WTC11 (cell line): ENCODE data around the gene RETSAT.

Experiments
- GRHL2 ChIP-seq: fragments of 250-450 bp; sonication (Bioruptor Pico); IDR thresholded peaks from 2 replicates; pipeline ENCODE4 v1.8.0; 2022; ENCODE audit warnings: mild to moderate bottlenecking, moderate library complexity; ENCODE audit not compliant: insufficient replicate concordance, severe bottlenecking
- TEAD4 ChIP-seq: sonication (generic); formaldehyde crosslinking; IDR thresholded peaks from 2 replicates; pipeline ENCODE4 v1.8.0; 2022; ENCODE audit warnings: mild to moderate bottlenecking, missing genetic modification reagents
- ZNF317 ChIP-seq: sonication (generic); formaldehyde crosslinking; IDR thresholded peaks from 2 replicates; pipeline ENCODE4 v1.8.1; 2023; ENCODE audit warnings: low read depth, mild to moderate bottlenecking, moderate library complexity, missing genetic modification reagents, borderline replicate concordance
- TF ChIP-seq, protein P1 (sequence below): fragments of 200-600 bp; IDR thresholded peaks from 2 replicates; pipeline ENCODE4 v1.8.0; 2022; ENCODE audit warnings: antibody characterized with exemption
- TF ChIP-seq, protein P2 (sequence below): sonication (generic); formaldehyde crosslinking; IDR thresholded peaks from 2 replicates; pipeline ENCODE4 v1.8.1; 2023; ENCODE audit warnings: mild to moderate bottlenecking, missing genetic modification reagents
- TF ChIP-seq, protein P3 (sequence below): sonication (generic); formaldehyde crosslinking; IDR thresholded peaks from 2 replicates; pipeline ENCODE4 v1.8.1; 2023; ENCODE audit warnings: mild to moderate bottlenecking, missing genetic modification reagents, borderline replicate concordance
- TF ChIP-seq, protein P4 (sequence below): sonication (generic); formaldehyde crosslinking; IDR thresholded peaks from 2 replicates; pipeline ENCODE4 v1.8.1; 2022; ENCODE audit warnings: low read depth, mild to moderate bottlenecking, moderate library complexity, missing genetic modification reagents, borderline replicate concordance
- TF ChIP-seq, protein P5 (sequence below): sonication (generic); formaldehyde crosslinking; IDR thresholded peaks from 2 replicates; pipeline ENCODE4 v1.8.1; 2022; ENCODE audit warnings: mild to moderate bottlenecking, moderate library complexity, missing genetic modification reagents
- TF ChIP-seq, protein P6 (sequence below): sonication (generic); formaldehyde crosslinking; IDR thresholded peaks from 2 replicates; pipeline ENCODE4 v1.8.0; 2022; ENCODE audit warnings: mild to moderate bottlenecking, missing genetic modification reagents
- TF ChIP-seq, protein P7 (sequence below): sonication (generic); formaldehyde crosslinking; IDR thresholded peaks from 2 replicates; pipeline ENCODE4 v1.8.1; 2023; ENCODE audit warnings: mild to moderate bottlenecking, moderate library complexity, missing genetic modification reagents
- TF ChIP-seq, protein P8 (sequence below): sonication (generic); formaldehyde crosslinking; IDR thresholded peaks from 2 replicates; pipeline ENCODE4 v1.8.1; 2022; ENCODE audit warnings: low read depth, missing genetic modification reagents, borderline replicate concordance

DNA sequence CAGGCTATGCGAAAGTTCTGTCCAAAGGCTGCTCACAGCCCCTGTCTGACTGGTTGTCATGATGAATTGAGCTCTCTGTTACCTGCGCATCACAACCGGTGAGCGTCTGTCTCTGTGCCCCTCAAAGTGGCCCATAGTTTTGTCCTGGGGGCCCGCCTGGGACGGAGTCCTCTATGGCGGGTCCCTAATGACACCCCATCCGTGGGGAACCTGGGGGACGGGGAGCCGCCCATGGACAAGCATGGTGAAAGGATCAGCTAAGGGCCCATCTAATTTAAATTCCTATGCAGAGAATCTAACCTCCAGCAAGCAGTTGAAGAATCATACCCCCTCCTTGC, 714 bp upstream of the RETSAT start:
- TF ChIP-seq, protein P1, sequence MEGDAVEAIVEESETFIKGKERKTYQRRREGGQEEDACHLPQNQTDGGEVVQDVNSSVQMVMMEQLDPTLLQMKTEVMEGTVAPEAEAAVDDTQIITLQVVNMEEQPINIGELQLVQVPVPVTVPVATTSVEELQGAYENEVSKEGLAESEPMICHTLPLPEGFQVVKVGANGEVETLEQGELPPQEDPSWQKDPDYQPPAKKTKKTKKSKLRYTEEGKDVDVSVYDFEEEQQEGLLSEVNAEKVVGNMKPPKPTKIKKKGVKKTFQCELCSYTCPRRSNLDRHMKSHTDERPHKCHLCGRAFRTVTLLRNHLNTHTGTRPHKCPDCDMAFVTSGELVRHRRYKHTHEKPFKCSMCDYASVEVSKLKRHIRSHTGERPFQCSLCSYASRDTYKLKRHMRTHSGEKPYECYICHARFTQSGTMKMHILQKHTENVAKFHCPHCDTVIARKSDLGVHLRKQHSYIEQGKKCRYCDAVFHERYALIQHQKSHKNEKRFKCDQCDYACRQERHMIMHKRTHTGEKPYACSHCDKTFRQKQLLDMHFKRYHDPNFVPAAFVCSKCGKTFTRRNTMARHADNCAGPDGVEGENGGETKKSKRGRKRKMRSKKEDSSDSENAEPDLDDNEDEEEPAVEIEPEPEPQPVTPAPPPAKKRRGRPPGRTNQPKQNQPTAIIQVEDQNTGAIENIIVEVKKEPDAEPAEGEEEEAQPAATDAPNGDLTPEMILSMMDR, result no peak
- TF ChIP-seq, protein P2, sequence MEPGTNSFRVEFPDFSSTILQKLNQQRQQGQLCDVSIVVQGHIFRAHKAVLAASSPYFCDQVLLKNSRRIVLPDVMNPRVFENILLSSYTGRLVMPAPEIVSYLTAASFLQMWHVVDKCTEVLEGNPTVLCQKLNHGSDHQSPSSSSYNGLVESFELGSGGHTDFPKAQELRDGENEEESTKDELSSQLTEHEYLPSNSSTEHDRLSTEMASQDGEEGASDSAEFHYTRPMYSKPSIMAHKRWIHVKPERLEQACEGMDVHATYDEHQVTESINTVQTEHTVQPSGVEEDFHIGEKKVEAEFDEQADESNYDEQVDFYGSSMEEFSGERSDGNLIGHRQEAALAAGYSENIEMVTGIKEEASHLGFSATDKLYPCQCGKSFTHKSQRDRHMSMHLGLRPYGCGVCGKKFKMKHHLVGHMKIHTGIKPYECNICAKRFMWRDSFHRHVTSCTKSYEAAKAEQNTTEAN, result no peak
- TF ChIP-seq GRHL2 (no peak), ZNF317 (no peak), TEAD4 (CRISPR knock-in tag) (no peak)
- TF ChIP-seq, protein P3, sequence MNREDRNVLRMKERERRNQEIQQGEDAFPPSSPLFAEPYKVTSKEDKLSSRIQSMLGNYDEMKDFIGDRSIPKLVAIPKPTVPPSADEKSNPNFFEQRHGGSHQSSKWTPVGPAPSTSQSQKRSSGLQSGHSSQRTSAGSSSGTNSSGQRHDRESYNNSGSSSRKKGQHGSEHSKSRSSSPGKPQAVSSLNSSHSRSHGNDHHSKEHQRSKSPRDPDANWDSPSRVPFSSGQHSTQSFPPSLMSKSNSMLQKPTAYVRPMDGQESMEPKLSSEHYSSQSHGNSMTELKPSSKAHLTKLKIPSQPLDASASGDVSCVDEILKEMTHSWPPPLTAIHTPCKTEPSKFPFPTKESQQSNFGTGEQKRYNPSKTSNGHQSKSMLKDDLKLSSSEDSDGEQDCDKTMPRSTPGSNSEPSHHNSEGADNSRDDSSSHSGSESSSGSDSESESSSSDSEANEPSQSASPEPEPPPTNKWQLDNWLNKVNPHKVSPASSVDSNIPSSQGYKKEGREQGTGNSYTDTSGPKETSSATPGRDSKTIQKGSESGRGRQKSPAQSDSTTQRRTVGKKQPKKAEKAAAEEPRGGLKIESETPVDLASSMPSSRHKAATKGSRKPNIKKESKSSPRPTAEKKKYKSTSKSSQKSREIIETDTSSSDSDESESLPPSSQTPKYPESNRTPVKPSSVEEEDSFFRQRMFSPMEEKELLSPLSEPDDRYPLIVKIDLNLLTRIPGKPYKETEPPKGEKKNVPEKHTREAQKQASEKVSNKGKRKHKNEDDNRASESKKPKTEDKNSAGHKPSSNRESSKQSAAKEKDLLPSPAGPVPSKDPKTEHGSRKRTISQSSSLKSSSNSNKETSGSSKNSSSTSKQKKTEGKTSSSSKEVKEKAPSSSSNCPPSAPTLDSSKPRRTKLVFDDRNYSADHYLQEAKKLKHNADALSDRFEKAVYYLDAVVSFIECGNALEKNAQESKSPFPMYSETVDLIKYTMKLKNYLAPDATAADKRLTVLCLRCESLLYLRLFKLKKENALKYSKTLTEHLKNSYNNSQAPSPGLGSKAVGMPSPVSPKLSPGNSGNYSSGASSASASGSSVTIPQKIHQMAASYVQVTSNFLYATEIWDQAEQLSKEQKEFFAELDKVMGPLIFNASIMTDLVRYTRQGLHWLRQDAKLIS (CRISPR knock-in tag), result no peak
- TF ChIP-seq, protein P4, sequence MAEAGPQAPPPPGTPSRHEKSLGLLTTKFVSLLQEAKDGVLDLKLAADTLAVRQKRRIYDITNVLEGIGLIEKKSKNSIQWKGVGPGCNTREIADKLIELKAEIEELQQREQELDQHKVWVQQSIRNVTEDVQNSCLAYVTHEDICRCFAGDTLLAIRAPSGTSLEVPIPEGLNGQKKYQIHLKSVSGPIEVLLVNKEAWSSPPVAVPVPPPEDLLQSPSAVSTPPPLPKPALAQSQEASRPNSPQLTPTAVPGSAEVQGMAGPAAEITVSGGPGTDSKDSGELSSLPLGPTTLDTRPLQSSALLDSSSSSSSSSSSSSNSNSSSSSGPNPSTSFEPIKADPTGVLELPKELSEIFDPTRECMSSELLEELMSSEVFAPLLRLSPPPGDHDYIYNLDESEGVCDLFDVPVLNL (CRISPR knock-in tag), result no peak
- TF ChIP-seq, protein P5, sequence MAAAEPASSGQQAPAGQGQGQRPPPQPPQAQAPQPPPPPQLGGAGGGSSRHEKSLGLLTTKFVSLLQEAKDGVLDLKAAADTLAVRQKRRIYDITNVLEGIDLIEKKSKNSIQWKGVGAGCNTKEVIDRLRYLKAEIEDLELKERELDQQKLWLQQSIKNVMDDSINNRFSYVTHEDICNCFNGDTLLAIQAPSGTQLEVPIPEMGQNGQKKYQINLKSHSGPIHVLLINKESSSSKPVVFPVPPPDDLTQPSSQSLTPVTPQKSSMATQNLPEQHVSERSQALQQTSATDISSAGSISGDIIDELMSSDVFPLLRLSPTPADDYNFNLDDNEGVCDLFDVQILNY (CRISPR knock-in tag), result no peak
- TF ChIP-seq, protein P6, sequence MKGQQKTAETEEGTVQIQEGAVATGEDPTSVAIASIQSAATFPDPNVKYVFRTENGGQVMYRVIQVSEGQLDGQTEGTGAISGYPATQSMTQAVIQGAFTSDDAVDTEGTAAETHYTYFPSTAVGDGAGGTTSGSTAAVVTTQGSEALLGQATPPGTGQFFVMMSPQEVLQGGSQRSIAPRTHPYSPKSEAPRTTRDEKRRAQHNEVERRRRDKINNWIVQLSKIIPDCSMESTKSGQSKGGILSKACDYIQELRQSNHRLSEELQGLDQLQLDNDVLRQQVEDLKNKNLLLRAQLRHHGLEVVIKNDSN (CRISPR knock-in tag), result no peak
- TF ChIP-seq, protein P7, sequence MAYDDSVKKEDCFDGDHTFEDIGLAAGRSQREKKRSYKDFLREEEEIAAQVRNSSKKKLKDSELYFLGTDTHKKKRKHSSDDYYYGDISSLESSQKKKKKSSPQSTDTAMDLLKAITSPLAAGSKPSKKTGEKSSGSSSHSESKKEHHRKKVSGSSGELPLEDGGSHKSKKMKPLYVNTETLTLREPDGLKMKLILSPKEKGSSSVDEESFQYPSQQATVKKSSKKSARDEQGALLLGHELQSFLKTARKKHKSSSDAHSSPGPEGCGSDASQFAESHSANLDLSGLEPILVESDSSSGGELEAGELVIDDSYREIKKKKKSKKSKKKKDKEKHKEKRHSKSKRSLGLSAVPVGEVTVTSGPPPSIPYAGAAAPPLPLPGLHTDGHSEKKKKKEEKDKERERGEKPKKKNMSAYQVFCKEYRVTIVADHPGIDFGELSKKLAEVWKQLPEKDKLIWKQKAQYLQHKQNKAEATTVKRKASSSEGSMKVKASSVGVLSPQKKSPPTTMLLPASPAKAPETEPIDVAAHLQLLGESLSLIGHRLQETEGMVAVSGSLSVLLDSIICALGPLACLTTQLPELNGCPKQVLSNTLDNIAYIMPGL (CRISPR knock-in tag), result no peak
- TF ChIP-seq, protein P8, sequence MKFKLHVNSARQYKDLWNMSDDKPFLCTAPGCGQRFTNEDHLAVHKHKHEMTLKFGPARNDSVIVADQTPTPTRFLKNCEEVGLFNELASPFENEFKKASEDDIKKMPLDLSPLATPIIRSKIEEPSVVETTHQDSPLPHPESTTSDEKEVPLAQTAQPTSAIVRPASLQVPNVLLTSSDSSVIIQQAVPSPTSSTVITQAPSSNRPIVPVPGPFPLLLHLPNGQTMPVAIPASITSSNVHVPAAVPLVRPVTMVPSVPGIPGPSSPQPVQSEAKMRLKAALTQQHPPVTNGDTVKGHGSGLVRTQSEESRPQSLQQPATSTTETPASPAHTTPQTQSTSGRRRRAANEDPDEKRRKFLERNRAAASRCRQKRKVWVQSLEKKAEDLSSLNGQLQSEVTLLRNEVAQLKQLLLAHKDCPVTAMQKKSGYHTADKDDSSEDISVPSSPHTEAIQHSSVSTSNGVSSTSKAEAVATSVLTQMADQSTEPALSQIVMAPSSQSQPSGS (CRISPR knock-in tag), result no peak
